ENCODE measurements around the gene AGBL4. TPM values are rescaled to one million over a fixed set of nuclear protein-coding genes. Genes with fewer than 3 reads are reported as not detected.

Gene AGBL4
- total and polyA plus RNA-seq, 9 of the 15 experiments (the other 6 are each of a cell fraction or from before 2014, with no cell fraction given), result 0.11 TPM; not detected in 7

DNA sequence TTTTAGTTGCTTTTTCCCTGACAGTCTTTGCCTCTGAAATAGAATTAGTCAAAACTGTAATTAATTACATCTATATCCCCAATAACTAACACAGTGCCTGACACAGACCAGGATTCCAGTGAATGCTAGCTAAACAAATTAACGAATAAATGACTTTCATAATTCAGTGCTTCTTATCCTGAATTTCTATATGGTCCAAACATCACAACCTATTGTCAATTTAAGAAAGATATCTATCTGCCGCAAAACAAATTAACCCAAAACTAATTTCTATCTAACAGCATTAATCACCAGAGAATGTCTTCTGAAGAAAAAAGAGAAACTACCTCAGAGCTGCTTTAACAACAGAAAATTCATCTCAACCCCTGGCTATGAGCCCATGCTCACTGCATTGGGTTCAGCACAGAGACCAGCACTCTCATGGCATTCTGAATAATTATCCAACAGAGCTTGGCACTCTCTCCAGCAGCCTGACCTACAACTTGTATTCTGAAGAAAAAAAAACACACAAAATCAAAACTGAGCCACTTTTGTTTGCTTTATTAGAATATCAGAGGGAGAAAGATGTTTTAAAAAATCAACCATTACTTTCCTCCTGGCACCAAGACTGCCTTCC is 699.7 kb downstream of the AGBL4 start:
- Histone ChIP-seq H3K4me1 (replicated peaks in 1 of 2; ENCODE audit: control insufficient read depth in 2 of 2, insufficient read depth in 2 of 2, low read length in 2 of 2) (no peaks in the 10 kb centered on the region), H3K4me2 (ENCODE audit: insufficient read depth, low read length) (no peak overlapping the region), H3K36me3 (ENCODE audit: control insufficient read depth, insufficient read depth, low read length) (no peaks in the 10 kb centered on the region), H3K9ac (ENCODE audit: insufficient read depth in 1 of 2, low read depth in 2 of 2, low read length in 2 of 2) (no peak overlapping the region), H4K20me1 (replicated peaks; ENCODE audit: control insufficient read depth, insufficient read depth, low read length) (no peaks in the 10 kb centered on the region), H3K27ac (ENCODE audit: extremely low read depth, low read depth, low read length) (no peak overlapping the region), H3K9me1 (ENCODE audit: control insufficient read depth, insufficient read depth, low read length) (no peaks in the 10 kb centered on the region), H3K79me2 (ENCODE audit: control insufficient read depth, insufficient read depth, low read length) (no peaks in the 10 kb centered on the region), H3K9me3 (replicated peaks; ENCODE audit: control insufficient read depth, insufficient read depth, low read depth, low read length) (no peaks in the 10 kb centered on the region), H3K4me3 (no peak overlapping the region), H3K27me3 (ENCODE audit: control insufficient read depth in 2 of 2, insufficient read depth in 2 of 2, low read length in 2 of 2) (no peaks in the 10 kb centered on the region), H2AFZ (ENCODE audit: low read depth, low read length) (no peak overlapping the region)
- BruUV-seq (replicated peaks), result no TSS peak
- no peak for TF ChIP-seq ZFP36 (IDR thresholded peaks at IDR 0.05; ENCODE audit: low read depth, low read length, partially characterized antibody)
- no peak for TF ChIP-seq ZNF551 (CRISPR knock-in tag; IDR thresholded peaks at IDR 0.05)
- TF ChIP-seq, protein P1, sequence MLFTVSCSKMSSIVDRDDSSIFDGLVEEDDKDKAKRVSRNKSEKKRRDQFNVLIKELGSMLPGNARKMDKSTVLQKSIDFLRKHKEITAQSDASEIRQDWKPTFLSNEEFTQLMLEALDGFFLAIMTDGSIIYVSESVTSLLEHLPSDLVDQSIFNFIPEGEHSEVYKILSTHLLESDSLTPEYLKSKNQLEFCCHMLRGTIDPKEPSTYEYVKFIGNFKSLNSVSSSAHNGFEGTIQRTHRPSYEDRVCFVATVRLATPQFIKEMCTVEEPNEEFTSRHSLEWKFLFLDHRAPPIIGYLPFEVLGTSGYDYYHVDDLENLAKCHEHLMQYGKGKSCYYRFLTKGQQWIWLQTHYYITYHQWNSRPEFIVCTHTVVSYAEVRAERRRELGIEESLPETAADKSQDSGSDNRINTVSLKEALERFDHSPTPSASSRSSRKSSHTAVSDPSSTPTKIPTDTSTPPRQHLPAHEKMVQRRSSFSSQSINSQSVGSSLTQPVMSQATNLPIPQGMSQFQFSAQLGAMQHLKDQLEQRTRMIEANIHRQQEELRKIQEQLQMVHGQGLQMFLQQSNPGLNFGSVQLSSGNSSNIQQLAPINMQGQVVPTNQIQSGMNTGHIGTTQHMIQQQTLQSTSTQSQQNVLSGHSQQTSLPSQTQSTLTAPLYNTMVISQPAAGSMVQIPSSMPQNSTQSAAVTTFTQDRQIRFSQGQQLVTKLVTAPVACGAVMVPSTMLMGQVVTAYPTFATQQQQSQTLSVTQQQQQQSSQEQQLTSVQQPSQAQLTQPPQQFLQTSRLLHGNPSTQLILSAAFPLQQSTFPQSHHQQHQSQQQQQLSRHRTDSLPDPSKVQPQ (CRISPR knock-in tag; IDR thresholded peaks at IDR 0.05; ENCODE audit: borderline replicate concordance), result no peak
- TF ChIP-seq, protein P2, sequence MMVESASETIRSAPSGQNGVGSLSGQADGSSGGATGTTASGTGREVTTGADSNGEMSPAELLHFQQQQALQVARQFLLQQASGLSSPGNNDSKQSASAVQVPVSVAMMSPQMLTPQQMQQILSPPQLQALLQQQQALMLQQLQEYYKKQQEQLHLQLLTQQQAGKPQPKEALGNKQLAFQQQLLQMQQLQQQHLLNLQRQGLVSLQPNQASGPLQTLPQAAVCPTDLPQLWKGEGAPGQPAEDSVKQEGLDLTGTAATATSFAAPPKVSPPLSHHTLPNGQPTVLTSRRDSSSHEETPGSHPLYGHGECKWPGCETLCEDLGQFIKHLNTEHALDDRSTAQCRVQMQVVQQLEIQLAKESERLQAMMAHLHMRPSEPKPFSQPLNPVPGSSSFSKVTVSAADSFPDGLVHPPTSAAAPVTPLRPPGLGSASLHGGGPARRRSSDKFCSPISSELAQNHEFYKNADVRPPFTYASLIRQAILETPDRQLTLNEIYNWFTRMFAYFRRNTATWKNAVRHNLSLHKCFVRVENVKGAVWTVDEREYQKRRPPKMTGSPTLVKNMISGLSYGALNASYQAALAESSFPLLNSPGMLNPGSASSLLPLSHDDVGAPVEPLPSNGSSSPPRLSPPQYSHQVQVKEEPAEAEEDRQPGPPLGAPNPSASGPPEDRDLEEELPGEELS (CRISPR knock-in tag; IDR thresholded peaks at IDR 0.05; ENCODE audit: borderline replicate concordance), result no peak
- no peak for TF ChIP-seq MAFG (tag; conservative IDR thresholded peaks at IDR 0.05)
- no peak for TF ChIP-seq RFX5 (IDR thresholded peaks at IDR 0.05; ENCODE audit: low read depth, low read length)
- no peak for TF ChIP-seq ZNF146 (CRISPR knock-in tag; IDR thresholded peaks at IDR 0.05; ENCODE audit: unreplicated experiment)
- TF ChIP-seq ZNF586 (CRISPR knock-in tag; conservative IDR thresholded peaks at IDR 0.05), result no peak
- TF ChIP-seq FIP1L1 (IDR thresholded peaks at IDR 0.05; ENCODE audit: low read depth, low read length, poor library complexity, severe bottlenecking), result no peak
- TF ChIP-seq, protein P3, sequence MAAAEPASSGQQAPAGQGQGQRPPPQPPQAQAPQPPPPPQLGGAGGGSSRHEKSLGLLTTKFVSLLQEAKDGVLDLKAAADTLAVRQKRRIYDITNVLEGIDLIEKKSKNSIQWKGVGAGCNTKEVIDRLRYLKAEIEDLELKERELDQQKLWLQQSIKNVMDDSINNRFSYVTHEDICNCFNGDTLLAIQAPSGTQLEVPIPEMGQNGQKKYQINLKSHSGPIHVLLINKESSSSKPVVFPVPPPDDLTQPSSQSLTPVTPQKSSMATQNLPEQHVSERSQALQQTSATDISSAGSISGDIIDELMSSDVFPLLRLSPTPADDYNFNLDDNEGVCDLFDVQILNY (CRISPR knock-in tag; IDR thresholded peaks at IDR 0.05), result no peak
- TF ChIP-seq HNRNPL (IDR thresholded peaks at IDR 0.05; ENCODE audit: low read depth, low read length), result no peak
- TF ChIP-seq ZNF780A (CRISPR knock-in tag; IDR thresholded peaks at IDR 0.05), result no peak
- TF ChIP-seq MTA3 (IDR thresholded peaks at IDR 0.05; ENCODE audit: borderline replicate concordance), result no peak
- WGBS (ENCODE audit: insufficient coverage, low coverage, missing lambda C conversion rate), result 0% methylated on average over 2 of the region's 2 CpGs
- FAIRE-seq (no peak), DNase-seq (ENCODE audit: extremely low read depth in 1 of 4, low spot score in 3 of 4) (no peak), ATAC-seq (no peak)
- ChIA-PET CTCF (ENCODE audit: low intra/inter-chr PET ratio) (no interaction called here), POLR2A (no interaction called here)
- in situ Hi-C loops (cut with MboI), result no loop called here
- intact Hi-C loops (cut with micrococcal nuclease), result no loop called here
